ENCODE data around the gene DGCR6.
"Not testable (repeated sequence)": the region's sequence is repeated elsewhere in the genome, so short reads cannot be mapped to it uniquely, and the experiment has no call there.

DGCR6 gene

DNA sequence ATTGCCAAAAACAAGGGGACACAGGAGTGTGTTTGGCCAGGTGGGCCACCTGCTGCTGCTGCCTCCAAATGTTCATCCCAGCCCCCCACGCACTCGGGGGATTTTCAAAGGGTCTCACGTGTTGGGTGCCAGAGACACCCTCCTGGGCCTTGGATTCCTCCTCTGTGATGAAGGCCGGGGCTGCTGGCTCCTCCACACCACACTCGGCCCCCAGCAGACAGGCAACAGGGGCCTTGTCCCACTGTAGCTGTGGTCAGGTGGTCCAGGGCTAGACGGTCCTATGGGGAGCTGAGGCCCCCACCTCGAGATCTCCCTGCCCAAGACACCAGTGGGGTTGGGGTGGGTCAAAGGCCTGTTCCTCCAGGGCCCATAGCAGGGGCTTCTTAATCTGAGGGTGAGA is 55.1 kb downstream of the DGCR6 start:
- DNase-seq = not testable (repeated sequence)

All from effector CD8-positive, alpha-beta T cell (primary cell).